Tibial artery (tissue), 4 donors: ENCODE measurements around the gene ERCC2.
"Not testable (repeated sequence)": the region's sequence is repeated elsewhere in the genome, so short reads cannot be mapped to it uniquely, and the experiment has no call there.

Experiments used
- DNase-seq, 2 donors: peaks; one replicate each; pipeline ENCODE4 v3.0.0-alpha.2; 2019
- H3K27ac ChIP-seq, 2 donors: fragments of 200-600 bp; sonication (generic) in 1 of 2; 1 replicate in 1 of 2; 2 replicates in 1 of 2; pipeline ENCODE4 v1.5.1; 2018 to 2019; ENCODE audit warnings: mild to moderate bottlenecking in 1 of 2
- H3K27me3 ChIP-seq, 2 donors: fragments of 200-600 bp; sonication (generic) in 1 of 2; one replicate each; pipeline versions ENCODE4 v1.5.1 to v1.6.0; 2016 to 2019
- H3K36me3 ChIP-seq, 3 donors: fragments of 200-600 bp; sonication (generic) in 2 of 3; one replicate each; pipeline ENCODE4 v1.5.1; 2016 to 2019; ENCODE audit warnings: mild to moderate bottlenecking in 2 of 3
- H3K4me1 ChIP-seq, 4 donors: fragments of 200-600 bp; sonication (generic) in 2 of 4; 1 replicate in 3 of 4; 2 replicates in 1 of 4; pipeline ENCODE4 v1.5.1; 2016 to 2019
- H3K4me3 ChIP-seq, 2 donors: fragments of 200-600 bp; sonication (generic) in 1 of 2; 1 replicate in 1 of 2; 2 replicates in 1 of 2; pipeline ENCODE4 v1.5.1; 2018 to 2019; ENCODE audit warnings: mild to moderate bottlenecking in 2 of 2
- H3K9me3 ChIP-seq, 3 donors: fragments of 200-600 bp; sonication (generic) in 1 of 3; one replicate each; pipeline ENCODE4 v1.5.1; 2016 to 2019
- CTCF ChIP-seq, 2 experiments: fragments of 200-600 bp in 1 of 2; fragments of 450-650 bp in 1 of 2; IDR thresholded peaks; one replicate each; pipeline ENCODE4 v1.5.1; 2017 to 2019; ENCODE audit warnings: antibody characterized with exemption in 2 of 2, mild to moderate bottlenecking in 1 of 2, moderate library complexity in 1 of 2
- intact Hi-C: fragments of 100-400 bp; cut with DNase I; formaldehyde crosslinking; loops from one replicate; pipeline ENCODE4 v1.15.0; 2023; ENCODE audit warnings: low total_unique reads

ERCC2 gene

DNA sequence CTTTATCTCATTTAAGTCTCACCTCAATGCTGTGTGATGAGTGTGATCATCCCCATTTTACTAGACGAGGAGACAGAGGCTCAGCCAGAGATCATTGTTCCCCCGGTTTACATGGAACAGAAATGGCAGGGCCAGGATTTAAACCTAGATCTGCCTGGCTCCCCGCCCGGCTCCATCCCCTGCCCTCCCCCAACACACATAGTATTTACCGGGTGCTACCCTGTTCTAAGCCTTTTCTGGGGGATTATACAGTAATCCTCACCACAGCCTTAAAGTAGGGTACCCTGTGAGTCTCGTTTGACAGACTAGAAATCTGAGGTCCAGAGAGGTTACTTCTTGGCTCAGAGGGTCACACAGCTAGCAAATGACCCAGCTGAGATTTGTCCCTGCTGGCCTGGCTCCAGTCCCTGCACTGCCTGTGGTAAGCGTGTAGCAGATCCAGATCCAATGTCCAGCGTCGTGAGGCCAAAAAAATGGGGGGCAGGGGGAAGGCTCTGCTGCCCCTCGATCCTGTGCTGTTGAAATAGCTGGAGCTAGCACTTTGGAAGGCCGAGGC lies 33.6 kb downstream of the ERCC2 start:
- DNase-seq = no peak
- H3K4me1 ChIP-seq = peaks cover 0 to 15% (median 8%) of the 10 kb centered on the region in 4 donors
- no peak overlapping the region for H3K27ac ChIP-seq
- no peaks in the 10 kb centered on the region for H3K9me3 ChIP-seq
- no peaks in the 10 kb centered on the region for H3K36me3 ChIP-seq
- intact Hi-C loops = no loop called here
- peaks cover 0 to 50% of the 10 kb centered on the region in 2 donors for H3K27me3 ChIP-seq
- no peak overlapping the region for H3K4me3 ChIP-seq
- no peak for TF ChIP-seq CTCF (IDR thresholded peaks at IDR 0.05)

DNA sequence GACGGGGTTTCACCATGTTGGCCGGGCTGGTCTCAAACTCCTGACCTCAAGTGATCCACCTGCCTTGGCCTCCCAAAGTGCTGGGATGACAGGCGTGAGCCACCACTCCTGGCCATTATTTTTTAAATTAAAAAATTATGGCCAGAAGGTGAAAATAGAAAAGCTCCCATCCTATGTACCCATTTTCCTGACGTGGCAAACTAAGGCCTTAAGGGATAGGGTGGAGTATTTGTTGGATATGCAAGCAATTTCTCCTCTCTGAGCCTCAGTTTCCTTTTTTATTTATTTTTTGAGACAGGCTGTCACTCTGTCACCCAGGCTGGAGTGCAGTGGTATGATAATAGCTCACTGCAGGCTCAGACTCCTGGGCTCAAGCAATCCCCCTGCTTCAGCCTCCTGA lies 35.5 kb downstream of the ERCC2 start:
- H3K4me3 ChIP-seq, intact Hi-C loops, H3K36me3 ChIP-seq, DNase-seq, H3K4me1 ChIP-seq, H3K9me3 ChIP-seq, H3K27ac ChIP-seq: not testable (repeated sequence)
- peaks cover 0 to 35% of the 10 kb centered on the region in 2 donors for H3K27me3 ChIP-seq

- H3K4me1 ChIP-seq = peaks cover 0 to 5% (median 1%) of the 10 kb centered on the region in 4 donors
- no peaks in the 10 kb centered on the region for H3K9me3 ChIP-seq
- DNase-seq = no peak
- H3K4me3 ChIP-seq = no peak overlapping the region
- no peak for TF ChIP-seq CTCF (IDR thresholded peaks at IDR 0.05)
- peaks cover 0 to 24% of the 10 kb centered on the region in 2 donors for H3K27me3 ChIP-seq
- intact Hi-C loops = no loop called here
- no peak overlapping the region for H3K27ac ChIP-seq
- no peaks in the 10 kb centered on the region for H3K36me3 ChIP-seq
Observed at GRCh38 chr19:45333609-45334303, 36.6 kb downstream of the ERCC2 start.

DNA sequence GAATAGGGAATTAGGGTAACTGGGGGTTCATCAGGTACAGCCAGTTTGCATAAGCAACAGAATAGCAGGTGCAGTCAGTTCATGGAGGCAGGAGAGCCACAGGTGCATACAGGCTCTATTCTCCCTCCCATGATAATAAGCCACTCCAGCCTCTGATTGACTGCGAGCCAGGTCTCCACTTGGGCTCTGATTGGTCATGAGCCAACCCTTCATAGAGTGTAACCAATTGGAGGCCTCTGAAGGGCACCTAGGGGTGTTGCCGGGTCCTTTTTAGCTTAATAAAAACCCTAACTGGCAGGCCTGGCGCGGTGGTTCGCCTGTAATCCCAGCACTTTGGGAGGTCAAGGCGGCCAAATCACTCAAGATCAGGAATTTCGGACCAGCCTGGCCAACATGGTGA lies 39.0 kb downstream of the ERCC2 start:
- Histone ChIP-seq H3K9me3 (no peaks in the 10 kb centered on the region), H3K27ac (no peak overlapping the region), H3K27me3 (peaks cover 0 to 10% of the 10 kb centered on the region in 2 donors), H3K4me3 (no peak overlapping the region), H3K4me1 (peaks cover 0 to 1% (median 0%) of the 10 kb centered on the region in 4 donors), H3K36me3 (no peaks in the 10 kb centered on the region)
- intact Hi-C loops = no loop called here
- no peak for DNase-seq
- TF ChIP-seq CTCF (IDR thresholded peaks at IDR 0.05) = no peak

- intact Hi-C loops = no loop called here
- TF ChIP-seq CTCF (IDR thresholded peaks at IDR 0.05) = no peak
- peaks cover 0 to 29% of the 10 kb centered on the region in 2 donors for H3K27me3 ChIP-seq
- no peaks in the 10 kb centered on the region for H3K9me3 ChIP-seq
- no peak overlapping the region for H3K4me3 ChIP-seq
- DNase-seq = no peak
- H3K36me3 ChIP-seq = no peaks in the 10 kb centered on the region
- peaks cover 0 to 17% (median 10%) of the 10 kb centered on the region in 4 donors for H3K4me1 ChIP-seq
- no peak overlapping the region for H3K27ac ChIP-seq
Observed at GRCh38 chr19:45327404-45328143, 42.8 kb downstream of the ERCC2 start.

DNA sequence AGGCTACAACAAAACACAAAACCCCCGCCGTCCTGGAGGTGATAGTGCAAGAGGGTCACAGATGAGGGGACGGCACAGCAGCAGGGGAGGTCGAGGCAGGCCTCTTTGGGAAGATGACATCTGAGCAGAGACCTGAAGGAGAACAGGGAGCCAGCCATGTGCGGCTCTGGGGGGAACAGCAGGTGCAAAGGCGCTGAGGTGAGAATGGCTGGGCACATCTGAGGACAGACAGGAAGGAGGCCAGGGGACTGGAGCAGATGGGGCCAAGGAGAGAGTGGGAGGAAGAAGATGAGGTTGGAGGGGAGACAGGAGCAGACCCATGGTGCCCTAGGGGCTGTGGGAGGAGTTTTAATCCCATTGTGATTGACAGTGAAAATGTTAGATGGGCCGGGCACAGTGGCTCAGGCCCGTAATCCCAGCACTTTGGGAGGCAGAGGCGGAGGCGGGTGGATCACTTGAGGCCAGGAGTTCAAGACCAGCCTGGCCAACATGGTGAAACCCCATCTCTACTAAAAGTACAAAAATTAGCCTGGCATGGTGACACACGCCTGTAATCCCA lies 45.9 kb downstream of the ERCC2 start:
- no peak for TF ChIP-seq CTCF (IDR thresholded peaks at IDR 0.05)
- H3K4me3 ChIP-seq = no peak overlapping the region
- peaks cover 0 to 41% of the 10 kb centered on the region in 2 donors for H3K27me3 ChIP-seq
- no peak overlapping the region for H3K27ac ChIP-seq
- no peaks in the 10 kb centered on the region for H3K9me3 ChIP-seq
- H3K36me3 ChIP-seq = no peaks in the 10 kb centered on the region
- intact Hi-C loops = no loop called here
- peaks cover 0 to 17% (median 10%) of the 10 kb centered on the region in 4 donors for H3K4me1 ChIP-seq
- DNase-seq = no peak
